Measurements from ENCODE around the gene CEP135.

CEP135 gene

DNA sequence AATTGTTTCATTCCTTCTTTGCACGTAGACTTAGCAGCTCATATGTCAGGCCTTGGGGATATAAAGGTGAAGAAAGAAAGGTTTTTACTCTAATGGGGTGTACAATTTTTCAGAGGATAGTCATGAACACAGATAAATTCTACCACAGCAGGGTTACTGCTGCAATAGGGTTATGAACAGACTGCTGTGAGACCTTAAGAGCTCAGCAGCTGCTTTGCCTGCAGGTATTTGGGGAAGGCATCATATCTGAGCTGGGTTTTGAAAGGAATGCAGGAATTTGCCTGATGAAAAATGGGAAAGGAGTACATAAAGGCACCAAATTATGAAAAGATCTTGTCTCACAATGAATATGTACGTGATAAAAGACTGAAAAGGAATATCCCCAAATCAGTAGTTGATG is 128.9 kb downstream of the CEP135 start:
- no peak for DNase-seq (ENCODE audit: low spot score)

DNA sequence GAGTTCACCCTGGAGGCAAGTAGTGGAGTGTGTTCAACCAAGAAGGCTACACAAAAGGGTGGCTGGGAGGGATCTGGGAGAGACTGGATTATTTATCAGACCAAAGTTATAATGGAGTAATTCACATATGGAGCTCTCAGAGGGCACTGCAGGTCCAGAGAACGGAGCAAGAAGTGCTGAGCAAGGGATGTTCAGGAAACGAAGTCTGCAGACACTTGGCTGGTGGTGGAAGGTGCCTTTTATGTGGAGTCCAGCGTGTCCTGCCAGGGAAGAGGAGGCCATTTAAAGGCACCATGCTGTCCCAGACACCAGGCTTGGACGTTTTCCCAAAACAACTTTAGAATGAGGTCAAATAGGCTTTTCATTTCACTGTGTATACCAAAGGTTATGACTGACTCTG is 130.1 kb downstream of the CEP135 start:
- DNase-seq (ENCODE audit: low spot score) = no peak

DNA sequence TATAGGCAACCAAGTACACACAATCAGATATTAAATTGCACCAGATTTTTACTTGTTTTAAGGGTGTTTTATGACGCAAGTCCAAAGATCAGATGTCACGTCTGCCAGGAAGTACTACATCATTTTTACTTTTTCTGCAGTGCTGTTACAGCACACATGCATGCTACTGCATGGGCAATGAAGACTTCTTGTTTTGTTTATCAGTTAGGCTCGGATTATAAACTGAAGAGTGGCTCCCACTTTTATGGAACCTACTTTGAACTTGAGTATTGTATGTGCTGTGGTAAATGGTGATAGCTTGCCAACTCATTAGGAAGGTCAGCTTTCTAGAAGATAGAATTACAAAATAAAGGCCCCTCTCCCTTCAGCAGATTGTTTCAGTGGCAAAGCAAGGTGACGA is 131.6 kb downstream of the CEP135 start:
- no peak for DNase-seq (ENCODE audit: low spot score)

GRCh38 chr4:56082829-56083228 is 134.1 kb downstream of the CEP135 start:
- DNase-seq (ENCODE audit: low spot score) = no peak

All from germinal center (tissue), 1 donor.